Left ventricle myocardium inferior (tissue), 1 donor: ENCODE measurements around the gene ERBB2. TPM values are rescaled to one million over a fixed set of nuclear protein-coding genes. Genes with fewer than 3 reads are reported as not detected.

Experiments
- DNase-seq: peaks from one replicate; pipeline ENCODE4 v3.0.0-alpha.2; 2020
- H3K27ac ChIP-seq: fragments of 200-600 bp; replicated peaks from 2 replicates; pipeline ENCODE4 v1.8.0; 2021
- H3K27me3 ChIP-seq: fragments of 200-600 bp; 2 replicates; pipeline ENCODE4 v1.8.0; 2021; ENCODE audit warnings: low read depth
- H3K36me3 ChIP-seq: fragments of 200-600 bp; 2 replicates; pipeline ENCODE4 v1.8.0; 2021
- H3K4me1 ChIP-seq: fragments of 200-600 bp; 2 replicates; pipeline ENCODE4 v1.8.0; 2021
- H3K4me3 ChIP-seq: fragments of 200-600 bp; 2 replicates; pipeline ENCODE4 v1.8.0; 2021; ENCODE audit warnings: mild to moderate bottlenecking, moderate library complexity
- H3K9me3 ChIP-seq: fragments of 200-600 bp; replicated peaks from 2 replicates; pipeline ENCODE4 v1.8.0; 2021
- intact Hi-C: fragments of 100-400 bp; cut with micrococcal nuclease; formaldehyde crosslinking; loops from one replicate; pipeline ENCODE4 v1.11.0; 2022
- total RNA-seq: library from RNA; stranded (reverse); fragmentation: NEBNext Ultra II Directional; extraction: Animal tissue kit (Norgen Biotek cat#: 25700); gene quantifications from one replicate; pipeline ENCODE4 v1.2.1, GENCODE V29; 2021
- TF ChIP-seq, protein P1 (sequence below): fragments of 200-600 bp; IDR thresholded peaks from 2 replicates; pipeline ENCODE4 v1.8.0; 2021; ENCODE audit warnings: antibody characterized with exemption, mild to moderate bottlenecking, borderline replicate concordance
- donor health status: DM: no; HTN: yes; CAD: no; lungs with severe emphysema.

Gene ERBB2
- total RNA-seq, 1 donor from 2014 or later, result 61.0 TPM

DNA sequence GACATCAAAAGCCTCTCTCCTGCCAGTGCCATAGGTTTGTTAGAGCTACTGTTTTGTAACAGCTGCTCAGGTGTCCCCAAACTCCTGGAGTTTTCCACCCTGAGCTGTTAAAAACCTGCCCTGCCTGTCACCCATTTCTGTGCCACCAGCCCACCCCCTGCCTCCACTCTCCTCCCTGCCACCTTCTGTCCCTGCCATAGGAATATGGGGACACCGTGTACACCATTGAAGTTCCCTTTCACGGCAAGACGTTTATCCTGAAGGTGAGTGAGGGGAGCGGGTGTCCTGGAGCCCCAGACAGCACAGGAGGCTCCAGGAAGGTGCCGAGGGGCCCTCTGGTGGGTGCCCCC lies 39.9 kb upstream of the ERBB2 start:
- Histone ChIP-seq H3K4me3 (peak overlapping the region; percentile 29), H3K36me3 (peaks cover 6% of the 10 kb centered on the region), H3K27ac (peak overlapping the region; percentile 97), H3K27me3 (no peaks in the 10 kb centered on the region), H3K4me1 (peaks cover 74% of the 10 kb centered on the region), H3K9me3 (no peaks in the 10 kb centered on the region)
- no peak for DNase-seq
- TF ChIP-seq, protein P1, sequence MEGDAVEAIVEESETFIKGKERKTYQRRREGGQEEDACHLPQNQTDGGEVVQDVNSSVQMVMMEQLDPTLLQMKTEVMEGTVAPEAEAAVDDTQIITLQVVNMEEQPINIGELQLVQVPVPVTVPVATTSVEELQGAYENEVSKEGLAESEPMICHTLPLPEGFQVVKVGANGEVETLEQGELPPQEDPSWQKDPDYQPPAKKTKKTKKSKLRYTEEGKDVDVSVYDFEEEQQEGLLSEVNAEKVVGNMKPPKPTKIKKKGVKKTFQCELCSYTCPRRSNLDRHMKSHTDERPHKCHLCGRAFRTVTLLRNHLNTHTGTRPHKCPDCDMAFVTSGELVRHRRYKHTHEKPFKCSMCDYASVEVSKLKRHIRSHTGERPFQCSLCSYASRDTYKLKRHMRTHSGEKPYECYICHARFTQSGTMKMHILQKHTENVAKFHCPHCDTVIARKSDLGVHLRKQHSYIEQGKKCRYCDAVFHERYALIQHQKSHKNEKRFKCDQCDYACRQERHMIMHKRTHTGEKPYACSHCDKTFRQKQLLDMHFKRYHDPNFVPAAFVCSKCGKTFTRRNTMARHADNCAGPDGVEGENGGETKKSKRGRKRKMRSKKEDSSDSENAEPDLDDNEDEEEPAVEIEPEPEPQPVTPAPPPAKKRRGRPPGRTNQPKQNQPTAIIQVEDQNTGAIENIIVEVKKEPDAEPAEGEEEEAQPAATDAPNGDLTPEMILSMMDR, result no peak
- intact Hi-C loops, result no loop called here

DNA sequence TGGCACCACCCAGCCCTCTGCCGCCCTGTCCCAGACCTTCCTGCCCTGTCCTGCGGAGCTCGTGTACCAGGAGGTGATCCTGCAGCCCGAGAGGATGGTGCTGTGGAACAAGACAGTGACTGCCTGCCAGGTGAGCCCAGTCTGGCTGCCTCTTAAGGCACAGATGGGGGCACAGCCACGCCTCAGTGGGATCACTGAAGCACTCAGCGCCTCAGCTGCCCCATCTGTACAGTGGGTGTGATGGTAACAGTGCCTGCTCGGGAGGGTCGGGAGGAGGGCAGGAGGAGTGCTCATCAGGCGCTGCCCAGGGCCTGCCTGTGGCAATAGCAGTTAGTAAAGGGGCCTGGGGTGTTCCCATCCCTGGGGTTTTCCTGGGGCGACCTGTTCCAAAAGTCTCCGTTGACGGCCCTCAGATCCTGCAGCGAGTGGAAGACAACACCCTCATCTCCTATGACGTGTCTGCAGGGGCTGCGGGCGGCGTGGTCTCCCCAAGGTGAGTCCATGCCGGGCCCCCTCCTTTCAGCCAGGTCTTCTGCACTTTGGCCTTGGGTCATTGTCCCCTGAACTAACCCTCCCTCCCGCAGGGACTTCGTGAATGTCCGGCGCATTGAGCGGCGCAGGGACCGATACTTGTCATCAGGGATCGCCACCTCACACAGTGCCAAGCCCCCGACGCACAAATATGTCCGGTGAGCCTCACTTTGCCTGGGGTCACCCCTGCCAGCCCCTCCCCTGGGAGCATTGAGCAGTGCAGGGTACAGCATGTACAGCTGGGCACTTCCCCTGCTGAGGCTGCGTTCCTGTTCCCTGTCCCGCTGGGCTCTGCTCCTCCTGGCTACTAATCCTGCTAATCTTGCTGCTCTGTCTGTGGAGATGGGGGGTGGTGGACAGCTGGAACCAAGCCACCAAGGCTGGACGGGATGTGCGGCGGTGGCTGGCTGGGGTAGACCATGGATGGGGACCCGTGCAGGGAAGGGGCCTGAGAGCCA lies 39.2 kb upstream of the ERBB2 start:
- Histone ChIP-seq H3K27me3 (peaks cover under 1% of the 10 kb centered on the region), H3K36me3 (peaks cover 6% of the 10 kb centered on the region), H3K4me1 (peaks cover 81% of the 10 kb centered on the region), H3K27ac (peak overlapping the region; percentile 97), H3K9me3 (no peaks in the 10 kb centered on the region), H3K4me3 (peak overlapping the region; percentile 29)
- intact Hi-C loops, result no loop called here
- TF ChIP-seq, protein P1, result no peak
- peak; percentile 69 for DNase-seq

GRCh38 chr17:39661744-39662541 lies 37.9 kb upstream of the ERBB2 start:
- peak overlapping the region; percentile 97 for H3K27ac ChIP-seq
- intact Hi-C loops, result no loop called here
- peak overlapping the region; percentile 29 for H3K4me3 ChIP-seq
- no peak for DNase-seq
- H3K36me3 ChIP-seq, result peaks cover 6% of the 10 kb centered on the region
- H3K4me1 ChIP-seq, result peaks cover 94% of the 10 kb centered on the region
- TF ChIP-seq, protein P1, result no peak
- no peaks in the 10 kb centered on the region for H3K9me3 ChIP-seq
- H3K27me3 ChIP-seq, result peaks cover 13% of the 10 kb centered on the region

GRCh38 chr17:39662551-39663339 lies 37.1 kb upstream of the ERBB2 start:
- peaks cover 97% of the 10 kb centered on the region for H3K4me1 ChIP-seq
- peaks cover 6% of the 10 kb centered on the region for H3K36me3 ChIP-seq
- no peaks in the 10 kb centered on the region for H3K9me3 ChIP-seq
- H3K27ac ChIP-seq, result peak overlapping the region; percentile 97
- no peak for DNase-seq
- TF ChIP-seq, protein P1, result no peak
- peaks cover 20% of the 10 kb centered on the region for H3K27me3 ChIP-seq
- H3K4me3 ChIP-seq, result peak overlapping the region; percentile 76
- intact Hi-C loops, result no loop called here

GRCh38 chr17:39663340-39663687 lies 36.5 kb upstream of the ERBB2 start:
- Histone ChIP-seq H3K27me3 (peaks cover 26% of the 10 kb centered on the region), H3K4me3 (peak overlapping the region; percentile 76), H3K27ac (peak overlapping the region; percentile 97), H3K36me3 (peaks cover 6% of the 10 kb centered on the region), H3K9me3 (no peaks in the 10 kb centered on the region), H3K4me1 (peaks cover 97% of the 10 kb centered on the region)
- TF ChIP-seq, protein P1, result no peak
- intact Hi-C loops, result no loop called here
- DNase-seq, result no peak
